Lower lobe of right lung (tissue), 2 donors: ENCODE measurements around the gene PPIL1. TPM values are rescaled to one million over a fixed set of nuclear protein-coding genes. Genes with fewer than 3 reads are reported as not detected.

Experiments
- ATAC-seq, 2 donors: fragments of 200-7000 bp; cut with Tn5 transposase; one replicate each; pipeline ENCODE4 v1.9.1; 2020 to 2022; ENCODE audit warnings: mild to moderate bottlenecking in 2 of 2, moderate library complexity in 2 of 2
- DNase-seq: peaks from one replicate; pipeline ENCODE4 v3.0.0-alpha.2; 2020
- H3K27ac ChIP-seq: fragments of 200-600 bp; one replicate; pipeline ENCODE4 v1.8.0; 2022
- H3K27me3 ChIP-seq: fragments of 200-600 bp; one replicate; pipeline ENCODE4 v1.8.0; 2022; ENCODE audit warnings: low read depth
- H3K36me3 ChIP-seq: fragments of 200-600 bp; one replicate; pipeline ENCODE4 v1.8.0; 2022; ENCODE audit warnings: mild to moderate bottlenecking
- H3K4me1 ChIP-seq: fragments of 200-600 bp; one replicate; pipeline ENCODE4 v1.8.0; 2022
- H3K4me3 ChIP-seq: fragments of 200-600 bp; one replicate; pipeline ENCODE4 v1.8.0; 2022; ENCODE audit warnings: mild to moderate bottlenecking
- H3K9me3 ChIP-seq: fragments of 200-600 bp; one replicate; pipeline ENCODE4 v1.8.0; 2022
- intact Hi-C: fragments of 100-400 bp; cut with DNase I; formaldehyde crosslinking; loops from one replicate; pipeline ENCODE4 v1.11.0; 2022
- total RNA-seq: library from RNA; stranded (reverse); fragmentation: NEBNext Ultra II Directional; extraction: Animal tissue kit (Norgen Biotek cat#: 25700); gene quantifications from one replicate; pipeline ENCODE4 v1.2.1, GENCODE V29; 2021
- TF ChIP-seq, protein P1 (sequence below): fragments of 200-600 bp; IDR thresholded peaks from one replicate; pipeline ENCODE4 v1.8.0; 2022; ENCODE audit warnings: antibody characterized with exemption, mild to moderate bottlenecking
- donor health status: DM: no; HTN: yes; CAD: no; lungs with severe emphysema.

PPIL1 gene
- total RNA-seq, 1 donor from 2014 or later = 14.4 TPM

- ATAC-seq = no peak
- no peak for DNase-seq
- no peaks in the 10 kb centered on the region for H3K9me3 ChIP-seq
- H3K4me3 ChIP-seq = no peak overlapping the region
- peaks cover 17% of the 10 kb centered on the region for H3K4me1 ChIP-seq
- TF ChIP-seq, protein P1, sequence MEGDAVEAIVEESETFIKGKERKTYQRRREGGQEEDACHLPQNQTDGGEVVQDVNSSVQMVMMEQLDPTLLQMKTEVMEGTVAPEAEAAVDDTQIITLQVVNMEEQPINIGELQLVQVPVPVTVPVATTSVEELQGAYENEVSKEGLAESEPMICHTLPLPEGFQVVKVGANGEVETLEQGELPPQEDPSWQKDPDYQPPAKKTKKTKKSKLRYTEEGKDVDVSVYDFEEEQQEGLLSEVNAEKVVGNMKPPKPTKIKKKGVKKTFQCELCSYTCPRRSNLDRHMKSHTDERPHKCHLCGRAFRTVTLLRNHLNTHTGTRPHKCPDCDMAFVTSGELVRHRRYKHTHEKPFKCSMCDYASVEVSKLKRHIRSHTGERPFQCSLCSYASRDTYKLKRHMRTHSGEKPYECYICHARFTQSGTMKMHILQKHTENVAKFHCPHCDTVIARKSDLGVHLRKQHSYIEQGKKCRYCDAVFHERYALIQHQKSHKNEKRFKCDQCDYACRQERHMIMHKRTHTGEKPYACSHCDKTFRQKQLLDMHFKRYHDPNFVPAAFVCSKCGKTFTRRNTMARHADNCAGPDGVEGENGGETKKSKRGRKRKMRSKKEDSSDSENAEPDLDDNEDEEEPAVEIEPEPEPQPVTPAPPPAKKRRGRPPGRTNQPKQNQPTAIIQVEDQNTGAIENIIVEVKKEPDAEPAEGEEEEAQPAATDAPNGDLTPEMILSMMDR = no peak
- peaks cover 2% of the 10 kb centered on the region for H3K27me3 ChIP-seq
- H3K27ac ChIP-seq = no peak overlapping the region
- H3K36me3 ChIP-seq = no peaks in the 10 kb centered on the region
- intact Hi-C loops = no loop called here
These were observed 41.3 kb downstream of the PPIL1 start for GRCh38 chr6:36833182-36833789.

GRCh38 chr6:36832313-36832712, 42.3 kb downstream of the PPIL1 start:
- no peak overlapping the region for H3K27ac ChIP-seq
- H3K36me3 ChIP-seq = no peaks in the 10 kb centered on the region
- ATAC-seq (no peak), DNase-seq (no peak)
- H3K4me1 ChIP-seq = peaks cover 26% of the 10 kb centered on the region
- H3K27me3 ChIP-seq = no peaks in the 10 kb centered on the region
- TF ChIP-seq, protein P1 = no peak
- H3K9me3 ChIP-seq = no peaks in the 10 kb centered on the region
- intact Hi-C loops = no loop called here
- H3K4me3 ChIP-seq = no peak overlapping the region

GRCh38 chr6:36830577-36830976, 44.0 kb downstream of the PPIL1 start:
- intact Hi-C loops = no loop called here
- ATAC-seq = no peak
- Histone ChIP-seq H3K27me3 (no peaks in the 10 kb centered on the region), H3K4me1 (peaks cover 36% of the 10 kb centered on the region), H3K27ac (no peak overlapping the region), H3K9me3 (no peaks in the 10 kb centered on the region), H3K36me3 (no peaks in the 10 kb centered on the region), H3K4me3 (no peak overlapping the region)
- no peak for DNase-seq
- TF ChIP-seq, protein P1 = no peak

DNA sequence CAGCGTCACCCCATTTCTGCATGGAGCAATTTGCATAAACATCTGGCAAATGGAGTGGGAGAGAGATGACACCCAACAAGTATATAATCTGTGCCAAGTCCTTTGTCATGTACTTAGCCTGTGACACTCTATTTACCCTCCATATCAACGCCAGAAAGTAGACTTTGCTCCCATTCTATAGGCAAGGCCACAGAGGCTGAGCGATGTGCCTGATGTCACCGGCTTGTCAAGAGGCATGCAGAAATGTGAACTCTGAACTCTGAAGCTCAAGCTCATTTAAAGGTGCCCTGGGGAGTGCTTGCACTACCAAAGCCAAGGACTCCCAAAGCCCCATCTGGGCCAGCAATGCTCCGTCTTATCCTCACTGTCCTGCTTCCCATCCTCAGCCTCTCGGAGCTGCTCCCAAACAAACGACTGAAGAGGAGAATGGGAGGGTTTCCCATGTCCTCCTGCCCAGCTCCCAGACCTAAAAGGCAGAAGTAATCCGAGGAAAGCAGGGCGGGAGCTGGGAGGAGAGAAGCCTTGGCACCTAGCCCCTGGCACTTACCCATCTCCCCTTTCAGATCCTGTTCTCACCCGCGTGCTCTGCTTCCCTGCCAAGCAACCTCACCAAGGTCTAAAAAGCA, 44.6 kb downstream of the PPIL1 start:
- H3K36me3 ChIP-seq = no peaks in the 10 kb centered on the region
- TF ChIP-seq, protein P1 = no peak
- DNase-seq = peak; percentile 54
- ATAC-seq = peak; percentile 27 to 42
- H3K9me3 ChIP-seq = no peaks in the 10 kb centered on the region
- no peak overlapping the region for H3K4me3 ChIP-seq
- H3K27ac ChIP-seq = no peak overlapping the region
- H3K4me1 ChIP-seq = peaks cover 36% of the 10 kb centered on the region
- intact Hi-C loops = no loop called here
- no peaks in the 10 kb centered on the region for H3K27me3 ChIP-seq

GRCh38 chr6:36827261-36828079, 47.1 kb downstream of the PPIL1 start:
- TF ChIP-seq, protein P1 = no peak
- no peaks in the 10 kb centered on the region for H3K27me3 ChIP-seq
- no peak for DNase-seq
- H3K4me1 ChIP-seq = peaks cover 36% of the 10 kb centered on the region
- H3K4me3 ChIP-seq = no peak overlapping the region
- H3K27ac ChIP-seq = peak overlapping the region; percentile 5
- intact Hi-C loops = no loop called here
- H3K9me3 ChIP-seq = no peaks in the 10 kb centered on the region
- H3K36me3 ChIP-seq = no peaks in the 10 kb centered on the region
- peak; percentile 37 to 54 for ATAC-seq
